Activated effector memory CD4-positive, alpha-beta T cell treated with Interleukin-2 at 50 U/mL for 16 hours (primary cell): ENCODE measurements around the gene KCTD5.

Source experiments
- DNase-seq: peaks from one replicate; pipeline ENCODE4 v3.0.0-alpha.2; 2020

KCTD5 gene

DNA sequence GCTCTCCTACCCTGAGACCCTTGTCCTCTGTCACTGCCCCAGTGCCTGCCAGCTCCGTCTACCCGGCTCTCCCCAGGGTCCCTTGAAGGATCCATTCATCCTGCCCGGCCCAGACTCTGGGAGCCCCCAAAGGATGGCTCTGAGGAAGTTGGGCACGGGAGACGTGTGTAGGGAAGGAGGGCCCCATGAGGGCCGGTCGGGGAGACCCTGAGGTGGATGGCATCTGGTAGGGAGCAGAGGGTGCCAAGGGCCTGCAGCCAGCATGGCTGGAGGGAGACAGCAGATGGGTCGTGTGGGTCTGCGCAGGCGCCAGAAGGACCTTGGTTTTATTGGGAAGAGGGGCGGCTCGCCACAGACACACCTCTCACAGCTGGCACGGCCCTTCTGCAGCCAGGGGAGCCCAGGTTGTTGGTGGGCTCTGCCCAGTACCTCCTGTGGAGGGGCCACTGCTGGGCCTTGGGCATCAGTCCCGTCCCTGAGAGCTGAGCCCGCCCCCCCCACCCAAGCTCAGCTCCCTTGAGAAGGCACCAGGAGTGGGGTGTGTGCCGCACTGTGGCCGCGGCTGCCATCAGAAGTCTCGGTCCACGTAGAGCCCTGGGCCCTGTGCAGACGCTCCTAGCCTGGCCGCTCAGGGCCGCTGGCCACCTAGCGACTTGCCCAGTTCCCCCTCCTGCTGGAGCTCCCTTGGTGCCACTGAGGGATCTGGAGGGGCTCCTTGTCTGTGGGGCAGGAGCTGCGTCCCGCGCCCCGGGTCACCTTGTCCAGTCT lies 16.0 kb downstream of the KCTD5 start:
- no peak for DNase-seq

DNA sequence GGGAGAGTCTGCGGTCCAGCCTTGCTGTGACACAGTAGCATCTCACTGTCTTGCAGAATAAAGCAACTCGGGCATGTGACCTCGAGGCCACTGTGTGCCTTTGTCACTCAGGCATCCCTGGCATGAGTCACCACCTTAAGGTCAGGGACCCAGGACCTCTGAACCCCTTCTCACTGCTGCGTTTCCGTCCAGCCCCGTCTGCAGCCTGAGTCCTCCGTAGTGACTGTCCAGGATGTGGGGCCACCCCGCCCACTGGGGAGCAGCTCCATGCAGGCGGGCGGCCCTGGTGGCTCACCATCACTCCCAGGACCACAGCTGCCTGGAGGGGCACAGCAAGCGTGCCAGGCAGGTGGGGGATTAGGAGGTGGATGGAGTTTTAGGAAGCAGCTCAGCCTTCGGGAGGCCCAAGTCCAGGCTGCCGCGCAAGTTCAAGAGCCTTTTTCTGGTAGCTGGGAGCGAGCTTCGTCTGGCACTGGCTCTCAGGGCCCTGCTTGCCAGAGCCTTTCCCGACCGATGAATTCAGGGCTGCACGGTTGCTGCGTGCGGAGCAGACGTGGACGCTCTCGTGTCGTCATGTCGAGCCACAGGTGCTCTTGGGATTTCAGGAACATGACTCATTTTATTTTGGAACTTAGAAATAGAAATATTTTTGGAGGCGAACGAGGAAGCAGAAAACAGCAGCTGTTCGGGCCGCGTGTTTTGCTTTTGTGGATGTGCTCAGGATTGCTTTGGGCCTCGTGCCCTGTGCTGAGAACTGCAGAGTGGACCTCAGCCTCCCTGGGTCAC lies 16.8 kb downstream of the KCTD5 start:
- DNase-seq, result no peak

DNA sequence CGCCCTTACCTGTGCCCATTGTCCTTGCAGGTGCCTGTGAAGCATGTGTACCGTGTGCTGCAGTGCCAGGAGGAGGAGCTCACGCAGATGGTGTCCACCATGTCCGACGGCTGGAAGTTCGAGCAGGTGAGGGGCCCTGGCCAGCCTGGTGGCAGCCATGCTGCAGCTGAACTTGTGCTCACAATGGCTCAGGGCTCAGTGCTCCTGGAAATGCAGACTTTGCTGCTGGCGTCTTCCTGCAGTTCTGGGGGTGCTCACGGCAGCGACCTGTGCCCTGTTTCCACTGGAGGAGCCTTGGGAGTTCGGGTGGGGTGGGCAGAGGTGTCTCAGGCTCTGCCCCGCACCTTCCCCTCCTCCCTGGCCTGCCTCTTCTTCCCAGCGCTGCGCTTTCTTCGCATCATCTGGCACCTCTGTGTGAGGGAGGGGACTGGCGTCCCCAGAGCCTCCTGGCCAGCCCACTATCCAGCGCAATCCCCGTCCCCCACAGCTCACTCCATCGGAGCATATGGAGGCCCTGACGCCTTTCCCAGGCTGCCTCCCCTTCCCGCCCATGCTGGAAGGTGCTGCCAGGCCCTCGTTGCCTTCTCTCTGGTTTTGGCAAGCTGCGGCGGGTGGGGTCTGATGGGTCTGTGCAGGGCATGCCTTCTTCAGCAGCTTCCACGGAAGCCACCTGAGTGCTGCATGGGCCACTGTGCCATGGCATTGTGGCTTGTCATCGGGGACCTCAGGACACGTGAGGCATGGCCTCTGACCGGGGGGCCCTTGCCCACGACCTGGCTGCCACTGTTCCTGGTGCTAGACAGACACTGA lies 17.7 kb downstream of the KCTD5 start:
- DNase-seq, result no peak

DNA sequence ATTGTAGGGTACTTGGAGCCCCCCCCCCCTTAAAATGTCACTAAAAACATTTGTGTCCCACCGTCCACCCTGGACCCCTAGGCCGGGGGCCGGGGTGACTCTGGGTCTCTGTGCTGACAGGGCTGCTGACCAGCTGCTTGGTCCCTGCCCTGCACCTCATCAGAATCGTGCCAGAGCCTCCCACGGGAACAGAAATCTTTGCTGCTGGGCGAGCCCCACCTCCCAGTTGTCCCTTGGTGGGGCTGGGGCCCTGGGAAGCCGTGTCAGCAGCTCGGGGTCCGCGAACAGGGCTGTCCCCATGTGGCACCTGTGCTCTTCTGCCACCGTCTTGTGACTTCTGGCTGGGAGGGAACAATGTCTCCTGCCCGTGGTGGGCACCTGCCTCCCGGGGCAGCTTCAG lies 18.5 kb downstream of the KCTD5 start:
- no peak for DNase-seq

DNA sequence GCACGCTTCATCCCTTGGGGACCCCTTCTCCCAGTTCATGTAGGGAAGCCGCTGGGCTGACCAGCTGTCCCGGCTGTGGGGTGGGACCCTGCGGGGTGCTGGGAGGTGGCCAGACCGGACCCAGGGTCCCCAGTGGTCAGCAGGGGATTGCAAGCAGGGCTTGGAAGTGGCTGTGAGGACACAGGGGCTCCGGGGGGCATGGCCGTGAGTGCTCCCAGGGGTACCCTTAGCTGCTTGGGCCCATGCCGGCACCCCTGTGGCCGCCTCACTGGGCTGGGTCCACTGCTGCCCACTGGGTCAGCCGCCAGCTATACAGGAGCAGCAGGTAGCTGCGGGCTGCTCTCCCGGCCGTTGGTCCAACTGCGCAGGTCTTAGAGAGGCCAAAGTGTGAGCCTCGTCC lies 18.9 kb downstream of the KCTD5 start:
- no peak for DNase-seq

DNA sequence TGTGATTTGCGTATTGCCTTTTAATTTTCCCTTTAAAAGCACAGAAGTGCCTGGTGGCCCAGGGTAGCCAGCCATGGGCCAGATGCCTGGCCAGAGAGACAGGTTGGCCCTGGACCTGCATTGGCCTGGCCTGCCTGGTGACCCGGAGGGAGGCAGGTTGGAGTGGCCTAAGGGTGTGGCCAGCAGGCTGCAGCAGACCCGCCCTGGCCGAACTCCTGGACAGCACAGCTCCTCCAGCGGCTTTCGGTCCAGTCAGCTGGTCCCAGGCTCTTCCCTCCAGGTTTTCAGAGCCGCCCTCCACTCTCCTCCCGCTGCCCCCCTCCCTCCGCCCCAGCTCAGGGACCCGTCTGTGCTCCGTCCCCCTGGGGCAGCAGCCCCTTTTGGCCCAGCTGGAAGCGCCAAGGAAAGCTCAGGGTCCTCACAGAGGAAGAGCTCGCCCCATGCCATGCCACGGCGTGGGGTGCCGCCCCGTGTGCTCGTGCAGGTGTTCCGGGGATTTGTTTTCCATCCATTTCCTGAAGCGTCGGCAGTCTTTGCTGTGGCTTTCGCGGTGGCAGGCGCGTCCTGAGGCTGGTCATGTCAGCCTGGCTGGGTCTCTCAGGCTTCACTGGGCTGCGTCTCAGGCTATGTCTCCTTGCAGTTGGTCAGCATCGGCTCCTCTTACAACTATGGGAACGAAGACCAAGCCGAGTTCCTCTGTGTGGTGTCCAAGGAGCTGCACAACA lies 19.6 kb downstream of the KCTD5 start:
- DNase-seq, result no peak

DNA sequence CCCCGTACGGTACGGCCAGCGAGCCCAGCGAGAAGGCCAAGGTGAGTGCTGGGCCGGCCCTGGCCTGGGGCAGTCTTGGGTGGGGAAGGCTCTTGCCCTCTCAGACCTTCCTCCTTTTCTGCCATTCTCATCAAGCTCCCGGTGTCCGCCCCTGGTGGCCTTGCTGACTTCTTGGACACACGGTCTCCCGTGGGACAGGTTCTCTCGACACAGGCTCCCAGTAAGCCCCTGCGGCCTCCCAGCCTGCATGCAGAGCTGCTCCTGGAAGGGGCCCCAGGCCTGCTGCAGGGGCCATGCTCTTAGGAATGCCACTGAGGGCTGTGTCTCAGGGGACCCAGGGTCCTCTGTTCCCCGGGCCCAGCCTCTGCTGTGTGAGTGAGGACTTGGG lies 20.1 kb downstream of the KCTD5 start:
- no peak for DNase-seq

DNA sequence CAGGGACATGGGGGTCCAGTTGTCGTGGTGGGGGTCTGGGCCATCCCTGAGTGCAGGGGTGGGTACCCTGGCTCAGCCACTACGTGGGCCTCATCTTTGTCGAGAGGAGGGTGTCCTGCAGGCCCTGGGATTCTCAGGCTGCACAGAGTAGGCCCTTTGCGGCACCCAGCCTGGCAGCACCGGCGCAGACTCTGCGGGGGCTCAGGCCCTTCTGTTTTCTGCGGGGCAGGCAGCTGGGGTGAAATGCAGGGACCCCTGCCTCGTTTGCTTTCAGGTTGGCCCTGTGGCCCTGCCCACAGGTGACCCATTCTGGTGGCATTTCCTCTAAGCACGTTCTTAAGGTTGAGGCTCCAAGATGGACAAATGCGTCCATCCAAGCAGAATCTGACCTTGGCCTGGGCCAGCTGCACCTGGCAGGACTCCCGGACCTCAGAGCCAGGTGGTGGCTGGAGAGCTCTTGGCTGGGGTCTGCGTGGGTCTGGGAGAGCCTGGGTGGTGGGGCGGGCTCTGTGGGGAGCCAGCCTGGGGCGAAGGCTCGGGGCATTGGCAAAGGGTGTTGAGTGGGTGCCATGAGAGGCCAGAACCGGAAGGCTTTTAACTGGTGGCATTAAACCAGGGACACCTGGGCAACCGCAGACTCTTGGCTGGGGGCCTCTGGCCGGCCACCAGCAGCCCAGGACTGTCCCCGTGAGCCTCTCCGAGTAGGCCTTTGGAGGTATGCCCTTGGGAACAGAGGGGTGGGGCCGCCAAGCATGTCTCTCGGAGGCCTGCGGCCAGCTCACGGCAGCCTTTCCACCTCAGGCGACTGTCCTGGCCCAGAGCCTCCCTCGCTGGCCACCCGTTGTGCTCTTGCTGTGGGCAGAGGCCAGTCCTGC lies 20.8 kb downstream of the KCTD5 start:
- DNase-seq, result no peak

DNA sequence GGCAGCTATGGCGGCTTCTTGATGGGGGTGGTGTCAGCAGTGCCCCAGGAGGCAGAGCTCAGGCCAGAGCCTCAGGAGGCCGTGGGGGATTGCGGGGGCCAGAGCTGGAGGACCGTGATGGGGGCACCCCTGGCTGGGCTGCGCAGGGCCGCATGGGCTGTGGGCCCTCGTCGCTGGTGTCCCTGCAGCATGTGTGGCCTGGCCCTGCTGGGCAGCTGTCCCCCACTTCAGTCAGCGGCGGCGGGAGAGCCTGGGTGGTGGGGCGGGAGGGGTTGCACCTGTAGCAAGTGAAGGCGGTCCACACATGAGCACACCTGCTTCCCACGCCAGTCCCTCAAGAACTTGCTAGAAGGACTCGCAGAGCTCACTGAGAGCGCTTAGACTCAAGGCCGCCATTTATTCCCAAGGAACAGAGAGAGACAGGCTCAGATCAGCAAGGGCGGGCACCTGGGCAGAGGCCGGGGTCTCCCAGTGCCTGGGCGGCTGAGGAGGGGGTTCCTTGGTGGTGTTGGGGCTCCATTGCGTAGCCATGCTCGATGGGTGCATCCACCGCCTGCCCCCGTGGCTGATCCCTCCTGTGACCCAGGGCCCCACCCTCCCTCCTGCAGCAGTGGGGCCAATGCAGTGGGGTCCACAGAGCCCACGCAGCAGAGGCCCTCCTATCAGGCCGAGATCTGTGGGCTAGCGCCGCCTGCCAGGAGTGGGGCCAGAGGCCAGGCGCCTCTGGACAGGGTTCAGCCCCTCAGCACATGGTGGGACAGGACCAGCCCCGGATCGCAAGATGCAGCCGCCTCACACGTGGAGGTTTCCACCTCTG lies 22.1 kb downstream of the KCTD5 start:
- no peak for DNase-seq

DNA sequence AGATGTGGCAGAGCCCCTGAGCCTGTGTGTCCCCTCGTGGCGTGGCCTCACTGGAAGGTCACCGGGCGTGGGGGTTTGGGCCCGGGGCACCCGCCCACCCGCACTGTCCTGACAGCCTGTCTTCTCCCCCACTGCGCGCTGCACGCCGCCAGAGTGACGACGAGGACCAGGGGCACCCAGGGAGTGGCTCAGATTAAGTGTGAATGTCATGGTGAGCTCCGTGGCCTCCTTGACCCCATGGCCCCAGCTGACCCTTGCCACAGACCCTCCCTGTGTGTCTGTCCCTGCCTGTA lies 22.6 kb downstream of the KCTD5 start:
- no peak for DNase-seq

DNA sequence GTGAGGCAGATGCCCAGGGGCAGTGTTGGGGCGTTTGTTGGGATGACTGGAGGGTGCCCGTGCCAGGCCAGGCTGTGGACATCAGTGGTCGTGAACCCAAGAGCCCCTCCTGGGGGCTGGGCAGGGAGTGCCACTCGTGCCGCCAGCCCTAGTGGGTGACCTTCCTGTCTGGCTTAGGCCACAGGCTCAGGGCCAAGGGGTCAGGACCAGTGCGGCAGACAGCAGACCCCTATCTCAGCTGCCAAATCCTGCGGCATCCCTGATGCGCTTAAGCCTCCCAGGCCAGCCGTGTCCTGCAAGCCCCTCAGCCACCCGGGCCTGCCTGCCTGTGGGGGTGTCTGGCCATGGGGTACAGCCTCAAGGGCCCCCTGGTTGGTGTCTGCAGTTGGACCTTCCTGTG lies 23.0 kb downstream of the KCTD5 start:
- no peak for DNase-seq

DNA sequence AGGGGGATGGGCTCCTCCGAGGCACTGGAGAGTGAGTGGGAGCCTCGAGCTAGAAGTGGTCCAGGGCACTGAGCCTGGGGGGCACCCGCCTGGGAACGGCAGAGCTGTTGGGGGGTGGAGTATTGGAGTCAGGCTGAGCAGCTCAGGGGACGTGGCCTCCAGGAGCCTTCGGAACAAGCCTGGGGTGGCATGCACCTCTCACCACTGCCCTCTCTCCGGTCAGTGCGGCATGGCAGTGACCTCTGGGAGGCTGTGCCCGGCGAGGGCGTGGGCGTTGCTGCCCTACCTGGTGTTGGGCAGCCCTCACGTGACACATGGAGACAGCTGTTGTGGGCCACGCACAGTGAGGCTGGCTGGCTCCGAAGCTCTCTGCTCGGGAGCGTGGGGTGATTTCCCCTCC lies 23.8 kb downstream of the KCTD5 start:
- DNase-seq, result no peak

DNA sequence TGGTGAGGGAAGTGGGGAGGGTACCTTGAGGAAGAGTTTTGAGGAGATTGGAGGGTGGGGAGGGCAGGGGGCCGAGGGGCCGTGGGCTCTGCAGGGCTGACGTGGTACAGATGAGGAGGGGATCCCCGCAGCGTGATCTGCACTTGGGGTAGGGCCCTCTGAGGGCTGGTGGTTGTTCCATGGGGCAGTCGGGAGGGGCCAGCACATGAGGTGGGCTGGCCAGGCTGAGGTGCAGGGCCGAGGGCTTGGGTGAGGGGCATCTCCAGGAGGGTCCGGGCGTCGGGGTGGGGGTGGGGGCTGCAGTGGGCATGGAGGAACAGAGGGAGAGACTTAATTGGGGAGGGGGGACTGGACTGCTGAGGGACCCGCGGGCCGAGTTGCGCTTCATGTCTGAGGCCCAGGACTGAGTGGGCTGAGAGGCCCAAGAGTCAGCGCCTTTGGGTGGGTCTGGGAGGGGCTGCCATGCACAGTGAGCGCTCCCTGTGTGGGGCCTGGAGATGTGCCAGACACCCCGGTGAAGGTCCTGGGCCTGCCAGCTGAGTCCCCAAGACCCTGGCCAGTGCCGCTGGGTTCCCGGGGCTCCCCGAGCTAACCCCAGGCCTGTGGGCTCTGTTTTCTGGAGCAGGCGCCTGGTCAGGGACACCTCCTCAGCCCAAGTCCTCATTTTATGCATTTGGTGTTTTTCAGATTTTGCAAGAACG lies 24.4 kb downstream of the KCTD5 start:
- no peak for DNase-seq

DNA sequence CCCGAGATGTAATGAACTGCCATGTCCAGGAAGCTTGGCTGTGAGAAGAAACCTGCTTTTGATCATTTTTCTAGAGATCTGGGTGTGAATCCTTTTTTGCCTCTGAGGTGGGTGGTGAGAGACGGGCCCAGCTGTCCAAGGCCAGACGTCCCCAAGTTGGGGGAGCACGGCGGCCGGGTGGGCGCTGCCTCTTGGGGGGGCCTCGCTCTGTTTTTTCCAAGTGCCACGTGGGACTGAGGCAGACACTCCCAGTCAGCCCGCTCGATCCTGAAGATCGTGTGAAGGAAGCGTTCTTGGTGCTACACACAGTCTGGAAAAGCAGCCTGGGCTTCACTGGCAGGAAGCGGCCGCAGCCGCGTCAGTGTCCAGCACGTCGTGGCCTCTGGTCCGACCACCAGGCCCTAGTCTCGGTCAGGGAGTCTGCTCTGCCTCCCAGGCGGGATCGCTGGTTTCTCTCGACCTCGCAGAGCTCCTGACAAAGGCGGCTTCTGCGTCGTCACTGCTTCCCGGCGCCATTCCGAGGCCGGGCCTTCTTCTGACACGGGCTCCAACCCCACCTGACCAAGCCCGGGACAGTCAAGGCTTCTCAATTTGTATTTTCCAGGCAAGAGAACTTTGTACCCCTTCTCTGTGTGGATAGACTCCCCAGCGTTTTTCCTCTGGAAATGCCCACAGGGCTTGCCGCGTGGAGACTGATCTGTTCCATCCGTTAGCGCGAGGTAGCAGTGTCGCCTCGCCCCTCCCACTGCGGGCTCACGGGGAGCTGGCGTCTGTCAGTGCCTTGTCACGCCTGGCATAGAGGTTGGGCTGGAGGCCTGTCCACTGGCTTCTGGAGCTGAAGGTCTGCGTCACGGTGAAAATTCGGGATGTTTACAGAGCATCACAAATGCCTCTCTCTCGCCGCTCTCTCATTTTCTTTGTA lies 25.3 kb downstream of the KCTD5 start:
- DNase-seq, result no peak

DNA sequence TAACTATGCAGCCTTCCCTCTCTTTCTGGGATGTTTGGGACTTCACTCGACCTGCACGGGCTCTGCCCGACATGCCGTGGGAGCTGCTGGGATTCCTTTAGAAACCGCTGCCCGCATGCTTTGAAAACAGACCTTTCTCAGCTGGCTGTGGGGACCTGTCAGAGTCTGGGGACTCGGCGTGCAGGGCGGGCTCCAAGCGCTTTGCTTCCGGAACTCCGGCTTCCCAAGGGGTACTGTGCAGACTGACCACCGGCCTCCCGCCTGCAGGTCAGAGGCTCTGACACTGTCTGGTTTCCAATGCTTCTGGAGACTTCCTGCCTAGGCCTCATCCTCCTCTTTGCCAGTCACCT lies 25.9 kb downstream of the KCTD5 start:
- no peak for DNase-seq

DNA sequence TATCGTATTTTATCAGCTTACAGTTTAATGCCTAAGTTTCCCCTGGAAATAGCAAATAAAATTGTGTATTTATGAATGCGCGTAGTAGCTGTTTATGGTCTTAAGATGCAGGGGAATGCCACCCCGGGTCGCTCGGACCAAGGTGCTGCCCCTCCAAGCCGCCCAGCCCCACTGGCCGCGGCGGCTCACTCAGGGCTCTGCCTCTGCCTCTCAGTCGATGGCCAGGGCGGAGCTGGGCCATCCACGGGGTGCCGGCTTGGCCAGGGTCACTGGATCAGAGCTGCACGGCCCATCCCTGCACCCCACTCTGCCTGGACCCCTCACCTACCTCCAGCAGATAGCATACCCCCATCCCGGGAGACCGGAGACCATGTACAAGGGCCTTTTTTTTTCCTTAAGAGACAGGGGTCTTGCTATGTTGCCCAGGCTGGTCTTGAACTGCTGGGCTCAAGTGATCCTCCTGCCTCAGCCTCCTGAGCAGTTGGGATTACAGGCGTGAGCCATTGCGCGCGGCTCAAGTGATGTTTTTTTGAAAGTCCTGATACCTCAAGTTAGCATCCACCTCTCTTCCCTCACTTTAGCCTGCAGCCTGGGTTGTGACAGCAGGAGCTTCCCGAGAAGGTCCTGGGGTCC lies 26.7 kb downstream of the KCTD5 start:
- no peak for DNase-seq

DNA sequence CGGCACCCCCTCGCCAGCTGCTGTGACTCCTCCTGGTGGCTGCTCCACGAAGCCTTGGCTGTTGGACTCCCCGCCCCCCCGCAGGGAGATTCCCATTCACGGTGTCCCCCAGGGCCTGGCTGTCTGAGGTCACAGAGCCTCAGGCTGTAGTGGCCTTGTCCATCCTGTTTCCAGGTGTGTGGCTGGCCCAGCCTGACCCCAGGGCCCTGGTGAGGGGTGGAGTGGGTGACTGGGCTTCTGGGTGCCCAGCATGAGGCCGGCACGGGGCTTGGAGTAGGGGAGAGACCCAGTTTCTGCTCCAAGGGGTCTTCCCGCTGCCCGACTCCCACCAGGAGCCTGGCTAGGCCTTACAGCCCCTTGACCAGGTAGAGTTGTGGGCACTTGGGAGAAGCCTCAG lies 27.3 kb downstream of the KCTD5 start:
- no peak for DNase-seq

DNA sequence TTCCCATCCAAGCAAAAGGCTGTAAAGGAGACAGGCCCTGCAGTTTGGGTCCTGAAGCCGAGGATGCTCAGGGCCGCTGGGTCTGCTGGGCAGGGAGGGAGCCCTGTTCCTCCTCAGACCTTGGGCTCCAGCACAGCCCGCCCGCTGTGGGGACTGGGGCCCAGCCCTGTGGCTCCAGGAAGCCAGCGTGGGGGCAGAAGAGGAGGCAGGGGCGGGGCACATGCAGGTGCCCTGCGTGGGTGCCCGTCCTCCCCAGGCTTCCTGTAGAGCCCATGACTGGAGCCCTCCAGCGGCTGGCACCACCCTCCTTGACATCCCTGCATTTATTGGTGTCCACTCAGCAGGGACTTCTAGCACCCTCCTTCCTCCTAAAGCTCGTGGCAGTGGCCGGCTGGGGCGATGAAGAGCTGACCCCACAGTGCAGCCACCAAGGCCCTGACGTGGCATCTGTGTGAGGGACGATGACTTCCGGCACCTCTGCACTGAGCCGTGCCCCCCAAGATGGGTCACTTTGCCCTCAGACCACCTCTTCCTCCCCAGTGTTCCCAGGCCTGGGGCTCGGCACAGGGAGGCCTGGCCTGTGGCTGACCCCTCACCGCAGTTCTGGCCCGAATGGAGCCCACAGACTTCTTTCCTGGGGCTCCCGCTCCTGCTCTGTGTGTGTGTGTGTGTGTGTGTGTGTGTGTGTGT lies 27.8 kb downstream of the KCTD5 start:
- no peak for DNase-seq
